ENCODE measurements around the gene SLITRK1. TPM values are rescaled to one million over a fixed set of nuclear protein-coding genes. Genes with fewer than 3 reads are reported as not detected.

The SLITRK1 gene
- total RNA-seq, 1 donor from 2014 or later: not detected

- no peaks in the 10 kb centered on the region for H3K9me3 ChIP-seq
- H3K4me1 ChIP-seq: no peaks in the 10 kb centered on the region
- no peak for ATAC-seq
- intact Hi-C loops (cut with DNase I): no loop called here
- TF ChIP-seq CTCF (IDR thresholded peaks at IDR 0.05): no peak
- H3K4me3 ChIP-seq: no peak overlapping the region
- no peak overlapping the region for H3K27ac ChIP-seq
- no peaks in the 10 kb centered on the region for H3K36me3 ChIP-seq
- no peak for DNase-seq
- no peaks in the 10 kb centered on the region for H3K27me3 ChIP-seq (ENCODE audit: low read depth)
Measured at GRCh38 chr13:83853771-83854170, 28.5 kb downstream of the SLITRK1 start.

- no peak for ATAC-seq
- H3K4me1 ChIP-seq: no peaks in the 10 kb centered on the region
- no peaks in the 10 kb centered on the region for H3K27me3 ChIP-seq (ENCODE audit: low read depth)
- no peak for TF ChIP-seq CTCF (IDR thresholded peaks at IDR 0.05)
- H3K36me3 ChIP-seq: no peaks in the 10 kb centered on the region
- no peak overlapping the region for H3K27ac ChIP-seq
- no peak overlapping the region for H3K4me3 ChIP-seq
- intact Hi-C loops (cut with DNase I): no loop called here
- no peaks in the 10 kb centered on the region for H3K9me3 ChIP-seq
- DNase-seq: no peak
Measured at GRCh38 chr13:83845106-83845505, 37.2 kb downstream of the SLITRK1 start.

GRCh38 chr13:83839146-83839545 lies 43.1 kb downstream of the SLITRK1 start:
- H3K4me3 ChIP-seq: no peak overlapping the region
- ATAC-seq: no peak
- H3K36me3 ChIP-seq: no peaks in the 10 kb centered on the region
- H3K4me1 ChIP-seq: no peaks in the 10 kb centered on the region
- no peak overlapping the region for H3K27ac ChIP-seq
- DNase-seq: no peak
- intact Hi-C loops (cut with DNase I): no loop called here
- H3K27me3 ChIP-seq (ENCODE audit: low read depth): no peaks in the 10 kb centered on the region
- H3K9me3 ChIP-seq: no peaks in the 10 kb centered on the region
- TF ChIP-seq CTCF (IDR thresholded peaks at IDR 0.05): no peak

GRCh38 chr13:83831796-83832195 lies 50.5 kb downstream of the SLITRK1 start:
- intact Hi-C loops (cut with DNase I): no loop called here
- Histone ChIP-seq H3K36me3 (no peaks in the 10 kb centered on the region), H3K4me3 (no peak overlapping the region)

GRCh38 chr13:83829810-83830209 lies 52.5 kb downstream of the SLITRK1 start:
- H3K36me3 ChIP-seq: no peaks in the 10 kb centered on the region
- no peak for TF ChIP-seq CTCF (IDR thresholded peaks at IDR 0.05)
- H3K4me1 ChIP-seq: no peaks in the 10 kb centered on the region
- ATAC-seq (no peak), DNase-seq (no peak)
- no peak overlapping the region for H3K4me3 ChIP-seq
- intact Hi-C loops (cut with DNase I): no loop called here
- no peaks in the 10 kb centered on the region for H3K9me3 ChIP-seq
- no peak overlapping the region for H3K27ac ChIP-seq
- no peaks in the 10 kb centered on the region for H3K27me3 ChIP-seq (ENCODE audit: low read depth)

More at GRCh38 chr13:83831796-83832195, 50.5 kb downstream of the SLITRK1 start:
- ATAC-seq: no peak
- no peaks in the 10 kb centered on the region for H3K9me3 ChIP-seq
- no peak for TF ChIP-seq CTCF (IDR thresholded peaks at IDR 0.05)
- no peak overlapping the region for H3K27ac ChIP-seq
- no peak for DNase-seq
- H3K27me3 ChIP-seq (ENCODE audit: low read depth): no peaks in the 10 kb centered on the region
- H3K4me1 ChIP-seq: no peaks in the 10 kb centered on the region

GRCh38 chr13:83827338-83827737 lies 54.9 kb downstream of the SLITRK1 start:
- ATAC-seq (no peak), DNase-seq (no peak)
- intact Hi-C loops (cut with DNase I): no loop called here
- no peak for TF ChIP-seq CTCF (IDR thresholded peaks at IDR 0.05)
- H3K27ac ChIP-seq: no peak overlapping the region
- no peaks in the 10 kb centered on the region for H3K4me1 ChIP-seq
- no peaks in the 10 kb centered on the region for H3K9me3 ChIP-seq
- no peaks in the 10 kb centered on the region for H3K36me3 ChIP-seq
- no peaks in the 10 kb centered on the region for H3K27me3 ChIP-seq (ENCODE audit: low read depth)
- no peak overlapping the region for H3K4me3 ChIP-seq
